Stimulated activated memory B cell treated with anti-CD40 and anti-IgM and Interleukin-4, amounts not matched to agents 10 μg/mL and 1 μg/mL and 100 μg/mL, for 72 hours (primary cell): ENCODE data around the gene GRIK2.

ENCODE experiments used
- ATAC-seq: fragments of 150-1000 bp; cut with Tn5 transposase; 2 replicates; pipeline ENCODE4 v1.10.0; 2021
- H3K27ac Mint-ChIP-seq: one replicate; pipeline ENCODE4 v1.8.0; 2022; ENCODE audit warnings: mild to moderate bottlenecking, mixed read lengths
- H3K27me3 Mint-ChIP-seq: one replicate; pipeline ENCODE4 v1.8.0; 2022; ENCODE audit warnings: mixed read lengths
- H3K36me3 Mint-ChIP-seq: one replicate; pipeline ENCODE4 v1.8.0; 2022; ENCODE audit warnings: mixed read lengths
- H3K4me1 Mint-ChIP-seq: one replicate; pipeline ENCODE4 v1.8.0; 2022; ENCODE audit warnings: mixed read lengths
- H3K4me3 Mint-ChIP-seq: one replicate; pipeline ENCODE4 v1.8.0; 2022; ENCODE audit warnings: mild to moderate bottlenecking, moderate library complexity, mixed read lengths
- H3K9me3 Mint-ChIP-seq: one replicate; pipeline ENCODE4 v1.8.0; 2022; ENCODE audit warnings: mixed read lengths

Gene GRIK2

DNA sequence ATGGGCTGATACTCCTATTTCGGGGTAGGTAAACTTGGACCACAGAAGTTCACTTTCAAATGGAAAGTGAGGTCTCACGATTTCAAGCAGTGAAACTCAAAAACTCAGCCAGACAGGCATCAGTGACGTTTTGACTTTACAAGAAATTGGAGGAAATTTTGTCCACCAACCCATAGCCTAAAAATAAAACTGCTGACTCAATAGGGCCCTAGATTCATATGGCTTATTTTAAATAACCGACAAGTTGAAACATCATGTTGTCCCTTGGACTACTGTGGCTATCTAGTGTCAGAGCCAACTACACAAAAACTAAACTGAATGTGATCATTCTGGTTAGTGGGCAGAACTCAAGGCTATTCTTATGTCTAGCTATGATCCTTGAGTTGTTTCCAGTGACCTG is 486.3 kb downstream of the GRIK2 start:
- Mint-ChIP-seq H3K27ac (no peak overlapping the region), H3K4me3 (no peak overlapping the region), H3K36me3 (no peaks in the 10 kb centered on the region), H3K27me3 (no peaks in the 10 kb centered on the region), H3K9me3 (no peaks in the 10 kb centered on the region), H3K4me1 (no peaks in the 10 kb centered on the region)
- no peak for ATAC-seq

DNA sequence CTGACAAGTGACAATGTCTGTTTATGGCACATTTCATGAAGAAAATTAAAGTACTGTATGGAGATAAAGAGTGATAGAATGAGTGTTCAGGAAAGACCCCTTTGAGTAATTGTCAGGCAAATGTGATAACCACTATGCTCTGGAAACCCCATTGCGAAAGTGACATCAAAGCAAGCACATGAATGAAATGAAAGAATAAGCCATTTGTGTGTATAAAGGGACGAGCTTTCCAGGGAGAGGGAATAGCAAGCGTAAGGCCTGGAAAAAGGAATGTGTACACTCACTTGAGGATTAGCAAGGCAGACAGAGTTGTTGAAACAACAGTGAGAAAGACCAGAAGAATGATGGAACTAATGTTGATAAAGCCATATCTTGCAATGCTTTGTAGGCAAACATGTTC is 490.0 kb downstream of the GRIK2 start:
- Mint-ChIP-seq H3K4me1 (no peaks in the 10 kb centered on the region), H3K36me3 (no peaks in the 10 kb centered on the region), H3K27ac (no peak overlapping the region), H3K9me3 (peaks cover 2% of the 10 kb centered on the region), H3K4me3 (no peak overlapping the region), H3K27me3 (no peaks in the 10 kb centered on the region)
- ATAC-seq, result no peak

DNA sequence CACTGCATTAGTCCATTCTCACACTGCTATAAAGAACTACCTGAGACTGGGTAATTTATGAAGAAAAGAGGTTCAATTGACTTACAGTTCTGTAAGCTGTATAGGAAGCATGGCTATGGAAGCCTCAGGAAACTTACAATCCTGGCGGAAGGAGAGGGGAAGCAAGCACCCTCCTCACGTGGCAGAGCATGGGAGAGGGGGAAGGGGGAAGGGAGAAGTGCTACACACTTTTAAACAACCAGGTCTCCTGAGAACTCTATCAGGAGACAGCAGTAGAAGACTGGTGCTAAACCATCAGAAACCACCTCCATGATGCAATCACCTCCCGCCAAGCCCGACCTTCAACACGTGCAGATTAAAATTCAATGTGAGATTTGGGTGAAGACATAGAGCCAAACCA is 494.0 kb downstream of the GRIK2 start:
- H3K9me3 Mint-ChIP-seq, result peaks cover 2% of the 10 kb centered on the region
- no peak for ATAC-seq
- no peak overlapping the region for H3K27ac Mint-ChIP-seq
- H3K27me3 Mint-ChIP-seq, result no peaks in the 10 kb centered on the region
- no peak overlapping the region for H3K4me3 Mint-ChIP-seq
- H3K36me3 Mint-ChIP-seq, result no peaks in the 10 kb centered on the region
- no peaks in the 10 kb centered on the region for H3K4me1 Mint-ChIP-seq

DNA sequence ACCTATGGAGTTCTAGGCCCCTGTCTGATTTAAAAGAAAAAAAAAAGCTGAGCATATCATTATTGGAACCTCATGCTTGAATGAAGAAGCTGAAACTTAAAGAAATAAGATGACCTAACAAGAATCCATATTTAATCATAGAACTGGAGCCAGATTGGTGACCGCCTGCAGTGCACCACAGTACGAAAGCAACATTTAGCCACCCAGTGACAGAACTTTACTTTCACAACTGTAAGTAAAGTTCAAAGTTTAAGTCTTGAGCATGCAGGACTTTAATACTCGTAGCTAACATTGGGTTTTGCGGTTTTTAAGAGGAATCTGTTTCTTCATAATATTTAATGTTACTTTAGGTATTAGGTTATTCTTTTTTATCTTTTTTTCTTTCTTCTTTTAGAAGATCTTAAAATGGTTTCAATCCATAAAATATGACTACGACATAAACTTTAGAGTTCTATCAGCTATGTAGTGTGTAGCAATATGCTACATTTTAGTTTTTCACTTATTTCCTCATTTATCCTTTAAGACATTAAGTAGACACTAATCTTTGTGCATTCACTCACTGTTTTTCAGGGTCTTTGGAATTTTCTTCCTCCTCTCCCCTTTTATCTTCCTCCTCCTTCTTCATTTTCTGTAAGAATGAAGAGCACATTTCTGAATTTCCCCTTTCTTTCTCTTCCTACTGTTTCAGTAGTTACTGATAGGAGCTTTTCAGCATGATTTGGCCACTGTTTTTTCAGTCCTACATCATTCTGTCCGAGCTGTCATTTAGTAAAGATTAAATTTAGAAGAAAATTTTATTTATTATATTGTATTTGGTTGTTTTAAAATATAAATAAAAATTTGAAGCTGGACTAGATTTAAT is 514.1 kb downstream of the GRIK2 start:
- Mint-ChIP-seq H3K27me3 (no peaks in the 10 kb centered on the region), H3K9me3 (no peaks in the 10 kb centered on the region), H3K4me3 (no peak overlapping the region), H3K27ac (no peak overlapping the region), H3K36me3 (no peaks in the 10 kb centered on the region), H3K4me1 (no peaks in the 10 kb centered on the region)
- ATAC-seq, result no peak

DNA sequence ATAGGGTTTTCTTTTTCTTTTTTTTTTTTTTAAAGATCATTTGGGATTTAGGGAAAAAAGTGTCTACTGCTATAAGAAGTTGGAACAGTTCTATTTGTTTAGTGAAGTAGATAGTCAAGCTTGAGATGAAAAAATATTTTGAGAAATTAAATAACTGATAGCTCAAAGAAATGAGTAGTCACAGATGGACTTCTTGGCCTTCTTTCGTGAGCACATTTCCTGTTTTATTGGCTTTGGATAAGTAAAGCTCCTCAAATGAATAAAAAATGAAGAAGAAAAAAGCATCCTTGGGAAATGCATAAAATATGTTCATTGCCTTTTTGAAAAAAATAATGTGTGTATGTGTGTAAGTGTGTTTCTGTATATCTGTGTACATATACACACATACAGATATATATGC is 515.9 kb downstream of the GRIK2 start:
- no peak overlapping the region for H3K27ac Mint-ChIP-seq
- no peaks in the 10 kb centered on the region for H3K36me3 Mint-ChIP-seq
- no peak for ATAC-seq
- no peak overlapping the region for H3K4me3 Mint-ChIP-seq
- no peaks in the 10 kb centered on the region for H3K27me3 Mint-ChIP-seq
- H3K4me1 Mint-ChIP-seq, result no peaks in the 10 kb centered on the region
- no peaks in the 10 kb centered on the region for H3K9me3 Mint-ChIP-seq

DNA sequence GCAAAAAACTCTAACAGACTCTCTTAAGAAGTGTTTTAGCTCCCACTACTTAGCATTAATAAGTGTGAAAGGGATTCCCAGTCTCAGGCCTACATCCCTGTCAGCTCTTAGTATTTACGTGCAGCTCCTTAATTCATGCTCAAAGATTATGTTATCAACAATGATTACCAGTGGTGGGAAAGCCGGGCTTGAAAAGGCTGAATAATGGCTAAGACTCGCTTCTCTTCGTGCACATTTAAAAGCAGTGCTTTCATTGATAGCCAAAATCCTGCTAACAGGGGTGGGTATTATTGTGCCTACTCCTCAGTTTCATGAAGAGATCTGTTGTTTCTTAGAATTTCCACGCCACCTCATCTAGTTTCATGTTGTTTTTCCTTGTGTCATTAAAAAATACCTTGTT is 518.8 kb downstream of the GRIK2 start:
- H3K4me1 Mint-ChIP-seq, result no peaks in the 10 kb centered on the region
- no peak overlapping the region for H3K27ac Mint-ChIP-seq
- no peaks in the 10 kb centered on the region for H3K9me3 Mint-ChIP-seq
- no peak for ATAC-seq
- H3K27me3 Mint-ChIP-seq, result no peaks in the 10 kb centered on the region
- no peak overlapping the region for H3K4me3 Mint-ChIP-seq
- no peaks in the 10 kb centered on the region for H3K36me3 Mint-ChIP-seq

DNA sequence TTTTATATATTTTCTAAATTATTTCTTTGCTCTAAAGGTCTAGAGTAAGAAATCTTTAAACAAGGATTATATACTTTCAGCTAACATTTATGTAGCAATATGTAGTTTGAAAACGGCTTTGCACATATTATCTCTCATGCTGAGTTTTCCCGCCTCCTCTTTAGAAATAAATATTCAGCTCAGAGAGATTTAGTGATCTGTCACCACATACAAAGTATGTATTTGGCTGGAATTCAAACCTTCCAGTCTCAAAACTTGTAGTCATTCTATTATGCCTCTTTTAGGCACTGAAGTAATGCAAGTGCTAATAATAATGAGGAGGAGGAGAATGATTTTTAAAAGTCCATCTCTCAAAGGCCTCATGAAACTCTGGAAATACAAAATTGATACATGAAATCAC is 525.0 kb downstream of the GRIK2 start:
- H3K4me1 Mint-ChIP-seq, result no peaks in the 10 kb centered on the region
- no peak for ATAC-seq
- no peaks in the 10 kb centered on the region for H3K9me3 Mint-ChIP-seq
- no peaks in the 10 kb centered on the region for H3K27me3 Mint-ChIP-seq
- H3K27ac Mint-ChIP-seq, result no peak overlapping the region
- H3K36me3 Mint-ChIP-seq, result no peaks in the 10 kb centered on the region
- H3K4me3 Mint-ChIP-seq, result no peak overlapping the region

DNA sequence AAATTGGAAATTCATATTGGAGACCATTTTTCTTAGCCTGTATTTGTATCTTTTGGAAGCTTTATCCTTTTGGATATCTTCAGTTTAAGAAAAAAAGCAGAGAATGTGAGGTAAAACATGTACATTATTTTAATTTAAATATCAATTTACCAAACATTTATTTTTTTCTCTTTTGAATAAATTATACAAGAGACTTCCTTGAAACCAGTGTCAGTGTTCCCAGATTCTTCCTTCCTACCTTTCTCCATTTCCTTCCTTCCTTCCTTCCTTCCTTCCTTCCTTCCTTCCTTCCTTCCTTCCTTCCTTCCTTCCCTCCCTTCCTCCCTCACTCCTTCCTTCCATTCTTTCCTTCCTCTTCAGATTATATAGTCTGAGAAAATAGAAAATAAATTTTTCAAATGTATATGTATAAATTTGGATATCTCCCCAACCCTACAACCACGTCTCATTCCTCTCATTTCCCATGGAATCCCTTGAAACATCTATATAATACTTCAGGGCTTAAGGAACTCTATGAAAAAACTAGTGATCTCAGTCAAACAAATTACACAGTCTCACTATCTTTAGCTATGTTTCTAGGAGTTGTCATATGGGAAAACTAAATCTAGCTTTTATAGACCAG is 528.4 kb downstream of the GRIK2 start:
- no peak overlapping the region for H3K4me3 Mint-ChIP-seq
- no peaks in the 10 kb centered on the region for H3K9me3 Mint-ChIP-seq
- no peak overlapping the region for H3K27ac Mint-ChIP-seq
- H3K27me3 Mint-ChIP-seq, result no peaks in the 10 kb centered on the region
- no peak for ATAC-seq
- H3K4me1 Mint-ChIP-seq, result no peaks in the 10 kb centered on the region
- H3K36me3 Mint-ChIP-seq, result no peaks in the 10 kb centered on the region

DNA sequence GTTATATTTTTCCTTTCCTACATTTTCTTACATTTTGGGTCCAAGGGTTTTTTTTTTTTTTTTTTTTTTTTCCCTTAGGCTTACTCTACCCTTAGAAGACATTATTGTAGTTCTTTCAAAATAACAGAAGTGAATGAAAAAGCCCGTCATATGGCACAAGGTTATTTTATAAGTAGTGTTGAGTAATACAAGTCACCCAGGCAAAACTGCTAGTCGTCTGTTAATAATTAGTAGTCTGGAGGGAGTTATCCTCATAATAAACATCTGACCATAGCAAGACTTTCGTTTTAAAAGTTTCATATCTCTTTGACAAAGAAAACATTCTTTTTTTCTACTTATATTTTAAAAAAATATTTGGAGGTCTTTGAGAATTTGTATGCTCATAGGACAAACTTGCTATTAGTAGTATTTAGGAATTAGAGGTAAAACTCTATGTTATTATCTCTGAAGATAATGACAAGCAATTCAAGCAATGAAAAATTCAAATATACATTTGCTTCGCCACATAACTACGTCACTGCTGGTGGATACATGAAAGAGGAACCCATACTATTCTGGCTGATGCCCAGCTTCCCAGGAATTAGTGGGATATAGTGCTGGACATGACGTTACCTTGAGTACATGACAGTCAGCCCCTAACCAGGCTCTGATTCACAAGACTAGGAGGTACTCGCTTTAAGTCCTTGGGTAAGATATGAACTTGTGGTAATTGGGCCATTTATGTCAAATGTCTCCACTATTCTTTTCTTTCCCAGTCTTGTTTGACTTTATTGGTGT is 532.8 kb downstream of the GRIK2 start:
- H3K4me3 Mint-ChIP-seq, result no peak overlapping the region
- H3K27me3 Mint-ChIP-seq, result no peaks in the 10 kb centered on the region
- H3K27ac Mint-ChIP-seq, result no peak overlapping the region
- H3K36me3 Mint-ChIP-seq, result no peaks in the 10 kb centered on the region
- no peaks in the 10 kb centered on the region for H3K4me1 Mint-ChIP-seq
- ATAC-seq, result no peak
- H3K9me3 Mint-ChIP-seq, result no peaks in the 10 kb centered on the region

DNA sequence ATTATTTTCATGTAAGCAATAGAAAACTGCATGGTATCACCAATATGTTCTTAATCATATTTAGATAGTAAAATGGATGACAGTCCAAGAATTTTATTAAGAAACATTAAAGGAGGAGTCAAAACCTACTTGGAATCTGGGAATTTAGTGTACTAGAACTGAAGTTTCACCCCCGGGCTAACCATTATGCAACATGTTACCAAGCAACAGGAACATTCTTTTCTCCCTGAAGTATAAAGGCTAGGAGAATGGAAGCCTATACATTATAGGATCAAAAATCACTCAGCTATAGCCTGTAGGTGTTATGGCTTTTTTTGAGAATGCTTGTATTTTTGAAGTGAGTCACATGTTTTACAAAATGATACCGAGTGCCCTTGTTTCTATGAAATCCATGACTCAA is 538.3 kb downstream of the GRIK2 start:
- Mint-ChIP-seq H3K4me3 (no peak overlapping the region), H3K27me3 (no peaks in the 10 kb centered on the region), H3K27ac (no peak overlapping the region), H3K4me1 (no peaks in the 10 kb centered on the region), H3K36me3 (no peaks in the 10 kb centered on the region), H3K9me3 (no peaks in the 10 kb centered on the region)
- ATAC-seq, result no peak

DNA sequence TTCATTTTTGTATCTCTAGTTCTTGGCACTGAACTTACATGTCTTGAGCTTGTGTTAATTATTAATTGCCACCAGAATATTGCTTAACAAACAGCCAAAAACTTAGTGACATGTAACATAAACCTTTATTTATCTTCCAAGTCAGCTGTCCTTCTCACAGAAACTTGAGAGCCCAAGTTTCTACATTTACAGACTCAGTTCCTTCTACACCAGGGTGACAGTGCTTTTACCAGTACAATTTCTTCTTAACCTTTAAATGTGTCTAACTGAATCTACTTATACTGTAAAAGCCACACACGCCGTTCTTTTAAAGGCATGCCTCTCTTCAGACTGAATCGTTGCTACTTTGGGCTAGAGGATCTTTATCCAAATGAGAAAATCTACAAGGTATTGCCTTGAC is 539.2 kb downstream of the GRIK2 start:
- Mint-ChIP-seq H3K4me1 (no peaks in the 10 kb centered on the region), H3K9me3 (no peaks in the 10 kb centered on the region), H3K36me3 (no peaks in the 10 kb centered on the region), H3K4me3 (no peak overlapping the region), H3K27ac (no peak overlapping the region), H3K27me3 (no peaks in the 10 kb centered on the region)
- no peak for ATAC-seq

DNA sequence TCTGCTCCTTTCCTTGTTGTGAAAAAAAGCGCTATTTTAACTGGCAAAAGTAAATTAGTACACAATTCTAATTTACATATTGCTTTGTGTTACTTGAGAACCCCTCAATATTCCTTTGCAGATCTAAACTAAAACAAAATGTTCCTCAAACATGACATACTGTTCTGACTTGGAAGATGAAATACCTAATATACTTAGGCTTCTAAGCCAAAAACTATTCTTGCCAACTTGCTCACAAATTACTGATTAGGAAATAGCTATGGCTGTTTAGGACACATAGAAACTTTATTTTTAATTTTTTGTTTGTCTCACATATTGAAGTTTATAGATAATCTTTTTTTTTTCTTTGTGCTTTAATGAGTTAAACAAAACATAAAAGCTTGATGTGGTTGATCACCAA is 542.2 kb downstream of the GRIK2 start:
- H3K9me3 Mint-ChIP-seq, result peaks cover 2% of the 10 kb centered on the region
- H3K4me1 Mint-ChIP-seq, result no peaks in the 10 kb centered on the region
- H3K27me3 Mint-ChIP-seq, result no peaks in the 10 kb centered on the region
- H3K27ac Mint-ChIP-seq, result no peak overlapping the region
- H3K36me3 Mint-ChIP-seq, result no peaks in the 10 kb centered on the region
- no peak for ATAC-seq
- no peak overlapping the region for H3K4me3 Mint-ChIP-seq

DNA sequence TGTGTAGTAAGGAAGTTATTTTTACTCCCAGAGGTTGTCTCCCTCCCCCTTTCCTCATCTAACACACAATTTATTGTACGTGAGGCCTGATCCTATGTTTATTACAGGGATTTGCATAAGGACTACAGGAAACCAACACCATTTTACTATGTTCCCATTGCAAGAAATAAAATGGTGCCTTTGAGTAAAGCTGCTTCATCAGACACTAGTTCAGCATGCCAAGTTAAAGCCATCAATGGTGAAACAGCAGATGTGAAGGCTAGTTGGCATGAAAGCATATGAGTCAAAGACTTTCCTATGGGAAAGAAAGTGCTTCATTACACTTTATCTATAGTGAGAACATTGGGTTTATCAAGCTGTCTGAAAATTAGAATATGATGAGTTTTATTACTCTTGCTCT is 543.0 kb downstream of the GRIK2 start:
- Mint-ChIP-seq H3K4me3 (no peak overlapping the region), H3K4me1 (no peaks in the 10 kb centered on the region), H3K9me3 (peaks cover 2% of the 10 kb centered on the region), H3K27ac (no peak overlapping the region), H3K27me3 (no peaks in the 10 kb centered on the region), H3K36me3 (no peaks in the 10 kb centered on the region)
- no peak for ATAC-seq

DNA sequence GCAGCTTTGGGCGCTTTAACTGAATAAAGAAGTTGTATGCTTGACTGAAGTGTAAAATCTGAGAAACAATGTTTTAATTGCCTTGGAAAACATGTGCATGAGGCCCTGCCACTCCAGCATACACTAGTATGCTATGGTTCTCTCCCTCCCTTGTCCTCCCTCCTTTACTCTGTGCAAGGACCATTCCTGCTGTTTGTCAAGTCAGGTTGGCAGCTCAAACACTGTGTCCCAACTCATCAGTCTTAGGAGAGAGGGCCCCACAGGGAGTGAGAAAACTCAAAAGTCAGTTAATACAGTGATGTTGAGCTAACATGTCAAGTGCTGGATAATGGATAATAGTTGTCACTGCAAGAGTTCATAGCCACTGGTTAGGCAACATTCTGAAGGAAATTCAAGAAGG is 543.6 kb downstream of the GRIK2 start:
- H3K4me1 Mint-ChIP-seq, result no peaks in the 10 kb centered on the region
- ATAC-seq, result no peak
- H3K9me3 Mint-ChIP-seq, result peaks cover 2% of the 10 kb centered on the region
- no peaks in the 10 kb centered on the region for H3K27me3 Mint-ChIP-seq
- H3K36me3 Mint-ChIP-seq, result no peaks in the 10 kb centered on the region
- no peak overlapping the region for H3K27ac Mint-ChIP-seq
- no peak overlapping the region for H3K4me3 Mint-ChIP-seq

DNA sequence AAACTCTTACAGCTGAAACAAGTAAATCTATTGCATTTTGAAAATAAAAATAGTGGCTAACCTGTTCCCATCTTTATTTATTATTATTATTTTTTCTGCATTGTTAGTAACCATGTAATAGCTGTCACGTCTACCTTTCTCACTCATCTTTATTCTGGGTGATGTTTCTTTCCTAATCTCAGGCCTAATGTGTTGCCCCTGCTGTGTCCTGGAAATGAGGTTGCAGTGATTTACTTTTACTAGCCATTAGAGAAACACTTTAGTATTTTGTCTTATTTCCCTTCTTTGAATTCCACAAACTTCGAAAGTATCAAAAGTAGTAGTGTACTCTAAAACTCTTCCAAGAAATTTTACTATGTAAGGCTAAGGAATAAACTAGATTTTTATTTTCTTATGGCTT is 546.9 kb downstream of the GRIK2 start:
- Mint-ChIP-seq H3K4me1 (no peaks in the 10 kb centered on the region), H3K27me3 (no peaks in the 10 kb centered on the region), H3K4me3 (no peak overlapping the region), H3K27ac (no peak overlapping the region), H3K9me3 (peaks cover 8% of the 10 kb centered on the region), H3K36me3 (no peaks in the 10 kb centered on the region)
- ATAC-seq, result no peak

DNA sequence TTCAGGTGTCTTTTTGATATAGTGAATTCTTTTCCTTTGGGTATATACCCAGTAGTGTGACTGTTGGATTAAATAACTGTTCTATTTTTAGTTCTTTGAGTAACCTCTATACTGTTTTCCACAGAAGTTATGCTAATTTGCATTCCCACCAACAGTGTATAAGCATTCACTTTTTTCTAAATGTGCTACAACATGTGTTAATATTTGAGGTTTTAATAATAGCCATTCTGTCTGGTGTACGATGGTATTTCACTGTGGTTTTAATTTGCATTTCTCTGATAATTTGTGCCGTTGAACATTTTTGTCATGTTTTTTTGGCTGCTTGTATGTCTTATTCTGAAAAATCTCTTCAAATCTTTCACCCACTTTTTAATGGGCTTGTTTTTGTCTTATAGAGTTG is 563.5 kb downstream of the GRIK2 start:
- H3K27ac Mint-ChIP-seq, result no peak overlapping the region
- peaks cover 2% of the 10 kb centered on the region for H3K9me3 Mint-ChIP-seq
- H3K27me3 Mint-ChIP-seq, result no peaks in the 10 kb centered on the region

More for the DNA sequence above, 563.5 kb downstream of the GRIK2 start:
- Mint-ChIP-seq H3K36me3 (no peaks in the 10 kb centered on the region), H3K4me1 (no peaks in the 10 kb centered on the region), H3K4me3 (no peak overlapping the region)
- ATAC-seq, result no peak
